Stimulated activated CD4-positive, alpha-beta T cell treated with anti-CD3 and anti-CD28 coated beads, TNF-alpha, amount 100 ng/mL, for 4 hours (primary cell): ENCODE data around the gene EDEM1.

Experiments used
- DNase-seq, 3 experiments: peaks; one replicate each; pipeline ENCODE4 v3.0.0-alpha.2; 2020; ENCODE audit warnings: low read depth in 3 of 3

The EDEM1 gene

GRCh38 chr3:5198986-5199731 lies 11.7 kb downstream of the EDEM1 start:
- no peak for DNase-seq

GRCh38 chr3:5201536-5201935 lies 14.0 kb downstream of the EDEM1 start:
- no peak for DNase-seq

GRCh38 chr3:5202222-5202621 lies 14.7 kb downstream of the EDEM1 start:
- DNase-seq = no peak

- no peak for DNase-seq
These were observed 17.8 kb downstream of the EDEM1 start for GRCh38 chr3:5205165-5205941.

- DNase-seq = no peak
These were observed 23.4 kb downstream of the EDEM1 start for GRCh38 chr3:5210926-5211325.

- no peak for DNase-seq
These were observed 25.4 kb downstream of the EDEM1 start for GRCh38 chr3:5212628-5213573.

- no peak for DNase-seq
These were observed 26.1 kb downstream of the EDEM1 start for GRCh38 chr3:5213574-5213966.

GRCh38 chr3:5214352-5214751 lies 26.8 kb downstream of the EDEM1 start:
- no peak for DNase-seq

- DNase-seq = no peak
These were observed 30.5 kb downstream of the EDEM1 start for GRCh38 chr3:5217824-5218595.

GRCh38 chr3:5218815-5219214 lies 31.3 kb downstream of the EDEM1 start:
- no peak for DNase-seq

GRCh38 chr3:5219216-5219615 lies 31.7 kb downstream of the EDEM1 start:
- no peak for DNase-seq

- DNase-seq = no peak
These were observed 32.7 kb downstream of the EDEM1 start for GRCh38 chr3:5220193-5220592.

- no peak for DNase-seq
These were observed 33.3 kb downstream of the EDEM1 start for GRCh38 chr3:5220667-5221431.

GRCh38 chr3:5221701-5222100 lies 34.2 kb downstream of the EDEM1 start:
- no peak for DNase-seq

- DNase-seq = no peak
These were observed 34.9 kb downstream of the EDEM1 start for GRCh38 chr3:5222283-5223005.

GRCh38 chr3:5226783-5227182 lies 39.3 kb downstream of the EDEM1 start:
- DNase-seq = no peak

- DNase-seq = no peak
These were observed 40.3 kb downstream of the EDEM1 start for GRCh38 chr3:5227812-5228211.

- no peak for DNase-seq
These were observed 41.9 kb downstream of the EDEM1 start for GRCh38 chr3:5229414-5229813.

- no peak for DNase-seq
These were observed 43.6 kb downstream of the EDEM1 start for GRCh38 chr3:5231074-5231473.

- DNase-seq = no peak
These were observed 44.0 kb downstream of the EDEM1 start for GRCh38 chr3:5231487-5231886.
